Neural cell (in vitro differentiated cells): ENCODE results near the gene SLC9A2. TPM values are rescaled to one million over a fixed set of nuclear protein-coding genes. Genes with fewer than 3 reads are reported as not detected.

ENCODE experiments used
- H2AFZ ChIP-seq: fragments of 200-600, 300-800 bp; sonication (generic), shearing (Covaris generic); 2 replicates; pipeline ENCODE4 v1.6.0; 2014; ENCODE audit warnings: low read depth, mild to moderate bottlenecking, antibody characterized with exemption, low read length, moderate library complexity
- H3F3A ChIP-seq: fragments of 200-600 bp; shearing (Covaris generic); 2 replicates; pipeline ENCODE4 v1.6.1; 2016; ENCODE audit warnings: mild to moderate bottlenecking, moderate library complexity, mixed read lengths, antibody characterized with exemption, low read length; ENCODE audit not compliant: insufficient read depth, poor library complexity, severe bottlenecking
- H3K27ac ChIP-seq: fragments of 200-600, 300-800 bp; sonication (generic), shearing (Covaris generic); 2 replicates; pipeline ENCODE4 v1.5.1; 2014; ENCODE audit warnings: mild to moderate bottlenecking, low read length, moderate library complexity
- H3K27me3 ChIP-seq: fragments of 300-800, 200-600 bp; sonication (generic), shearing (Covaris generic); 2 replicates; pipeline ENCODE4 v1.6.0; 2014; ENCODE audit warnings: mild to moderate bottlenecking, low read depth, low read length, moderate library complexity; ENCODE audit not compliant: insufficient read depth
- H3K36me3 ChIP-seq: fragments of 300-800, 200-600 bp; sonication (generic), shearing (Covaris generic); 2 replicates; pipeline ENCODE4 v1.5.1; 2014; ENCODE audit warnings: mild to moderate bottlenecking, antibody characterized with exemption, low read length, moderate library complexity; ENCODE audit not compliant: insufficient read depth
- H3K4me2 ChIP-seq: fragments of 300-800, 200-600 bp; sonication (generic), shearing (Covaris generic); 2 replicates; pipeline ENCODE4 v1.6.0; 2014; ENCODE audit warnings: mild to moderate bottlenecking, low read length
- H3K4me3 ChIP-seq: fragments of 300-800, 200-600 bp; sonication (generic), shearing (Covaris generic); 2 replicates; pipeline ENCODE4 v1.5.1; 2014; ENCODE audit warnings: mild to moderate bottlenecking, low read length, moderate library complexity
- H3K79me2 ChIP-seq: fragments of 200-600 bp; shearing (Covaris generic); replicated peaks from 2 replicates; pipeline ENCODE4 v1.6.0; 2014; ENCODE audit warnings: mild to moderate bottlenecking, low read length, moderate library complexity; ENCODE audit not compliant: insufficient read depth
- H3K9ac ChIP-seq: fragments of 300-800, 200-600 bp; sonication (generic), shearing (Covaris generic); 2 replicates; pipeline ENCODE4 v1.6.1; 2016; ENCODE audit warnings: mild to moderate bottlenecking, low read length, mixed read lengths
- H3K9me2 ChIP-seq: fragments of 200-600 bp; shearing (Covaris generic); 2 replicates; pipeline ENCODE4 v1.6.1; 2016; ENCODE audit warnings: mild to moderate bottlenecking, low read length, mixed read lengths; ENCODE audit not compliant: insufficient read depth
- H3K9me3 ChIP-seq: fragments of 200-600, 300-800 bp; sonication (generic), shearing (Covaris generic); 2 replicates; pipeline ENCODE4 v1.6.1; 2016; ENCODE audit warnings: mild to moderate bottlenecking, mixed run types, low read length, moderate library complexity, mixed read lengths
- H4K20me1 ChIP-seq: fragments of 200-600 bp; shearing (Covaris generic); 2 replicates; pipeline ENCODE4 v1.6.1; 2016; ENCODE audit warnings: mild to moderate bottlenecking, mixed run types; ENCODE audit not compliant: insufficient read depth
- EP300 ChIP-seq: fragments of 450-650 bp; conservative IDR thresholded peaks from 2 replicates; pipeline ENCODE4 v1.6.1; 2014; ENCODE audit warnings: antibody characterized with exemption, mild to moderate bottlenecking, moderate library complexity; ENCODE audit not compliant: poor library complexity, severe bottlenecking
- EZH2 ChIP-seq: fragments of 200-600, 300-800 bp; shearing (Covaris generic), sonication (generic); IDR thresholded peaks from 2 replicates; pipeline ENCODE4 v1.6.1; 2014; ENCODE audit warnings: antibody characterized with exemption, low read length, borderline replicate concordance, mild to moderate bottlenecking; ENCODE audit not compliant: insufficient read depth, poor library complexity, severe bottlenecking
- MXI1 ChIP-seq: fragments of 450-650 bp; conservative IDR thresholded peaks from 2 replicates; pipeline ENCODE4 v1.6.1; 2014; ENCODE audit warnings: antibody characterized with exemption, mild to moderate bottlenecking; ENCODE audit not compliant: poor library complexity, severe bottlenecking
- POLR2AphosphoS5 ChIP-seq: IDR thresholded peaks from 2 replicates; pipeline ENCODE4 v1.6.1; 2012
- RAD21 ChIP-seq: fragments of 450-650 bp; conservative IDR thresholded peaks from 2 replicates; pipeline ENCODE4 v1.6.1; 2014; ENCODE audit warnings: antibody characterized with exemption, mild to moderate bottlenecking, moderate library complexity
- SMC3 ChIP-seq: fragments of 450-650 bp; conservative IDR thresholded peaks from 2 replicates; pipeline ENCODE4 v1.6.1; 2014; ENCODE audit warnings: antibody characterized with exemption, mild to moderate bottlenecking, moderate library complexity; ENCODE audit not compliant: poor library complexity
- TAF1 ChIP-seq: IDR thresholded peaks from 2 replicates; pipeline ENCODE4 v1.6.1; 2012; ENCODE audit warnings: low read depth
- polyA plus RNA-seq: library from polyadenylated mRNA; depleted of rRNA; stranded (reverse); fragments of >200 nt; gene quantifications from 2 replicates; pipeline ENCODE4 v1.2.3, GENCODE V29; 2014
- TF ChIP-seq, protein P1 (sequence below): IDR thresholded peaks from 2 replicates; pipeline ENCODE4 v1.6.1; 2012; ENCODE audit warnings: borderline replicate concordance
- TF ChIP-seq, protein P2 (sequence below): fragments of 450-650 bp; IDR thresholded peaks from 2 replicates; pipeline ENCODE4 v1.5.1; 2014; ENCODE audit warnings: antibody characterized with exemption, mild to moderate bottlenecking, moderate library complexity; ENCODE audit not compliant: poor library complexity, severe bottlenecking

SLC9A2 gene
- polyA plus RNA-seq, 1 donor from 2014 or later, result 0.09 TPM

DNA sequence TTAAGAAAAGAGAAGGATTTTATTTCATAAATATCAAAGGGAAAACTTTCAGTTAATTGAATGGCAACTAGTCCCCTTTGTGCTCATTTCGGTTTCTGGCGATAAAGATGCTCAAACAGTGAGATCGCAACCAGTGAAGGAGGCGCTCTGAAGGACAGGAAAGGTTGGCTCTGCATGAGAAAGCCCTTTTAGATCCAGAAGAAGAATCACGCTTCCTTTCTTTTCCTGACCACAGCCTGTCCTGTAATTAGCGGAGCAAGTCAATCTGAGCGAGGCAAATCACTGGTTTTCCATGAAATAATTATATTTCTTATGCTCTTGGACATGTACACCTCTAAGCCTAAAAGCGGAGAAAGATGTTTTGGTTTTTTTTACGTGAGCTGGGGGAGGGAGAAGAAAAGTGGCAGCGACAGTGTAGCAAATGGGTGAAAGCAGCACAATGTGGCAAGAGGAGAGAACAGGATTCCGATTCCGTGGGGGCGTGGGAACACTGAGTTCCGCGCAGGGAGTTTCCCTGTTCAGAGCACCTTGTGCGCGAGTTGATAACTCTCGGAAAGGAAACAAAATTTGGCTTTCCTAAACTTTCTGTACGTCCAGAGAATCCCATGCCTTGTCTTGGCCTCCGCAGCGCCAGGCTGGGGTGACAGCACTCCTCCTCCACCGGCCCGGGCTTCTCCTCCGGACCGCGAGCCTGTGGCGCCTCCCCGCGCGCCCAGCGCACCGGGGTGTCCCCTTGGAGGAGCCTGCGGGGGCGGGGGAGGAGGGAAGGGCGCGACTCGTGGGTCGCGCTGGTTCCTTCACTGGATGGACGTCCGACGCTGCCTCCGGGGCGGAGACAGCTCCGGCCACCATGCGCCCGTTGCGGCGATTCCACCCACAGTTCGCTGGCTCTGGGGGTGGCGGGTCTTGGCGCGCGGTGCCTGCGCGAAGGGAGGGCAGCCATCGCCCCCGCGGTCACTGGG, 620 bp upstream of the SLC9A2 start:
- TF ChIP-seq MXI1, result no peak
- TF ChIP-seq EZH2, result no peak
- TF ChIP-seq, protein P1, sequence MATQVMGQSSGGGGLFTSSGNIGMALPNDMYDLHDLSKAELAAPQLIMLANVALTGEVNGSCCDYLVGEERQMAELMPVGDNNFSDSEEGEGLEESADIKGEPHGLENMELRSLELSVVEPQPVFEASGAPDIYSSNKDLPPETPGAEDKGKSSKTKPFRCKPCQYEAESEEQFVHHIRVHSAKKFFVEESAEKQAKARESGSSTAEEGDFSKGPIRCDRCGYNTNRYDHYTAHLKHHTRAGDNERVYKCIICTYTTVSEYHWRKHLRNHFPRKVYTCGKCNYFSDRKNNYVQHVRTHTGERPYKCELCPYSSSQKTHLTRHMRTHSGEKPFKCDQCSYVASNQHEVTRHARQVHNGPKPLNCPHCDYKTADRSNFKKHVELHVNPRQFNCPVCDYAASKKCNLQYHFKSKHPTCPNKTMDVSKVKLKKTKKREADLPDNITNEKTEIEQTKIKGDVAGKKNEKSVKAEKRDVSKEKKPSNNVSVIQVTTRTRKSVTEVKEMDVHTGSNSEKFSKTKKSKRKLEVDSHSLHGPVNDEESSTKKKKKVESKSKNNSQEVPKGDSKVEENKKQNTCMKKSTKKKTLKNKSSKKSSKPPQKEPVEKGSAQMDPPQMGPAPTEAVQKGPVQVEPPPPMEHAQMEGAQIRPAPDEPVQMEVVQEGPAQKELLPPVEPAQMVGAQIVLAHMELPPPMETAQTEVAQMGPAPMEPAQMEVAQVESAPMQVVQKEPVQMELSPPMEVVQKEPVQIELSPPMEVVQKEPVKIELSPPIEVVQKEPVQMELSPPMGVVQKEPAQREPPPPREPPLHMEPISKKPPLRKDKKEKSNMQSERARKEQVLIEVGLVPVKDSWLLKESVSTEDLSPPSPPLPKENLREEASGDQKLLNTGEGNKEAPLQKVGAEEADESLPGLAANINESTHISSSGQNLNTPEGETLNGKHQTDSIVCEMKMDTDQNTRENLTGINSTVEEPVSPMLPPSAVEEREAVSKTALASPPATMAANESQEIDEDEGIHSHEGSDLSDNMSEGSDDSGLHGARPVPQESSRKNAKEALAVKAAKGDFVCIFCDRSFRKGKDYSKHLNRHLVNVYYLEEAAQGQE, result no peak
- no peak for TF ChIP-seq RAD21
- no peak for TF ChIP-seq SMC3
- TF ChIP-seq, protein P2, sequence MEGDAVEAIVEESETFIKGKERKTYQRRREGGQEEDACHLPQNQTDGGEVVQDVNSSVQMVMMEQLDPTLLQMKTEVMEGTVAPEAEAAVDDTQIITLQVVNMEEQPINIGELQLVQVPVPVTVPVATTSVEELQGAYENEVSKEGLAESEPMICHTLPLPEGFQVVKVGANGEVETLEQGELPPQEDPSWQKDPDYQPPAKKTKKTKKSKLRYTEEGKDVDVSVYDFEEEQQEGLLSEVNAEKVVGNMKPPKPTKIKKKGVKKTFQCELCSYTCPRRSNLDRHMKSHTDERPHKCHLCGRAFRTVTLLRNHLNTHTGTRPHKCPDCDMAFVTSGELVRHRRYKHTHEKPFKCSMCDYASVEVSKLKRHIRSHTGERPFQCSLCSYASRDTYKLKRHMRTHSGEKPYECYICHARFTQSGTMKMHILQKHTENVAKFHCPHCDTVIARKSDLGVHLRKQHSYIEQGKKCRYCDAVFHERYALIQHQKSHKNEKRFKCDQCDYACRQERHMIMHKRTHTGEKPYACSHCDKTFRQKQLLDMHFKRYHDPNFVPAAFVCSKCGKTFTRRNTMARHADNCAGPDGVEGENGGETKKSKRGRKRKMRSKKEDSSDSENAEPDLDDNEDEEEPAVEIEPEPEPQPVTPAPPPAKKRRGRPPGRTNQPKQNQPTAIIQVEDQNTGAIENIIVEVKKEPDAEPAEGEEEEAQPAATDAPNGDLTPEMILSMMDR, result no peak
- TF ChIP-seq EP300, result no peak
- TF ChIP-seq POLR2AphosphoS5, result no peak
- TF ChIP-seq TAF1, result no peak
- no peaks in the 10 kb centered on the region for H3F3A ChIP-seq
- H3K9me3 ChIP-seq, result no peaks in the 10 kb centered on the region
- peak overlapping the region; percentile 40 for H3K4me2 ChIP-seq
- peak overlapping the region; percentile 36 for H3K9ac ChIP-seq
- no peak overlapping the region for H3K27ac ChIP-seq
- H3K4me3 ChIP-seq, result peak overlapping the region; percentile 76
- H3K27me3 ChIP-seq, result peaks cover 51% of the 10 kb centered on the region
- H3K9me2 ChIP-seq, result no peaks in the 10 kb centered on the region
- no peaks in the 10 kb centered on the region for H3K36me3 ChIP-seq
- H2AFZ ChIP-seq, result no peak overlapping the region
- no peaks in the 10 kb centered on the region for H3K79me2 ChIP-seq
- H4K20me1 ChIP-seq, result no peaks in the 10 kb centered on the region

DNA sequence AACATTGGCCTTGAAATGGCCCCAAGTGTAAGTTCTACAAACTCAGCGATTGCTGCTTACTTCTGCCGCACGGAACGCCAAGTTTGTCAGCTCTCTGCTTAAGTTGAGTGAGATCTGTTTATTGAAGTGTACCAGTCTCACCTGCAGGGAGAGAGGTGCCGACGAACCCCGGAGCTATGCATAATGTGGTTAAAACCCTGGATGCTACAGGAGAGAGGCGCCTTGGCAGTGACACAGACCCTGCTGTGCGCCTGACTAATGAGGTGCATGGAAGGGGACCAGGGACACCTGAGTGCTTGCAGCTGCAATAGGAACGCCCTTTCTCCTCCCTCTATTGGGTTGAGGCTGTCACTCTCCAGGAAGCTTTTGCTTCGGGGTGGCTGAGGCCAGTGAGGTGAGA, 979 bp downstream of the SLC9A2 start:
- Histone ChIP-seq H4K20me1 (no peaks in the 10 kb centered on the region), H3K4me2 (peak overlapping the region; percentile 72), H3K27me3 (peaks cover 51% of the 10 kb centered on the region), H3K27ac (no peak overlapping the region), H3K36me3 (no peaks in the 10 kb centered on the region), H3K79me2 (no peaks in the 10 kb centered on the region), H3F3A (no peaks in the 10 kb centered on the region), H3K9me2 (no peaks in the 10 kb centered on the region), H3K9ac (no peak overlapping the region), H2AFZ (no peak overlapping the region), H3K9me3 (no peaks in the 10 kb centered on the region), H3K4me3 (peak overlapping the region; percentile 76)
- TF ChIP-seq, protein P2, result no peak
- no peak for TF ChIP-seq RAD21
- no peak for TF ChIP-seq EZH2
- TF ChIP-seq EP300, result no peak
- no peak for TF ChIP-seq SMC3
- no peak for TF ChIP-seq TAF1
- TF ChIP-seq, protein P1, result no peak
- no peak for TF ChIP-seq POLR2AphosphoS5
- TF ChIP-seq MXI1, result no peak
